GM18909 (cell line): ENCODE results near the gene SLC35B4.

ENCODE experiments used
- ATAC-seq: cut with Tn5 transposase; IDR thresholded peaks from one replicate; pipeline ENCODE4 v1.9.1; 2021; ENCODE audit warnings: mild to moderate bottlenecking; ENCODE audit not compliant: unreplicated experiment, poor library complexity

SLC35B4 gene

GRCh38 chr7:134333943-134334342 lies 17.2 kb upstream of the SLC35B4 start:
- no peak for ATAC-seq

GRCh38 chr7:134332892-134333291 lies 16.2 kb upstream of the SLC35B4 start:
- ATAC-seq, result no peak

- ATAC-seq, result no peak
Observed at GRCh38 chr7:134331393-134331792, 14.7 kb upstream of the SLC35B4 start.

DNA sequence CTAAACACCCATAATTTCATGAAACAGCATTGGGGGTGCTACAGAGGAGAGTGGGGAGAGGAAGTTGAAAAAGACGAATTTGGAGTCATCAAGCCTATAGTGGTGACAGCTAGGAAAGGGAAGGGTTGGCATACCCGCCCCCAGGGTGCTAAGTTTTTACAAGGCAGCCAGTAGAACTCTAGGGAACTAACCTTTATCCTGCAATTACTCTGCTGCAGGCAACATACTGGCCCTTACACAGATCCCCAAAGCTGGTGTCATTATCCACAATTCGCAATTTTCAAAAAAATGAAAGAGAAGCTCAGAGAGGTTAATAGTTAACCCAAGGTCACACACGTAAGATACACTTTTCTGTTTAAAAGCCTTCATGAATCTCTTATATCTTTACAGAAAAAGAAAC lies 14.2 kb upstream of the SLC35B4 start:
- ATAC-seq, result no peak

DNA sequence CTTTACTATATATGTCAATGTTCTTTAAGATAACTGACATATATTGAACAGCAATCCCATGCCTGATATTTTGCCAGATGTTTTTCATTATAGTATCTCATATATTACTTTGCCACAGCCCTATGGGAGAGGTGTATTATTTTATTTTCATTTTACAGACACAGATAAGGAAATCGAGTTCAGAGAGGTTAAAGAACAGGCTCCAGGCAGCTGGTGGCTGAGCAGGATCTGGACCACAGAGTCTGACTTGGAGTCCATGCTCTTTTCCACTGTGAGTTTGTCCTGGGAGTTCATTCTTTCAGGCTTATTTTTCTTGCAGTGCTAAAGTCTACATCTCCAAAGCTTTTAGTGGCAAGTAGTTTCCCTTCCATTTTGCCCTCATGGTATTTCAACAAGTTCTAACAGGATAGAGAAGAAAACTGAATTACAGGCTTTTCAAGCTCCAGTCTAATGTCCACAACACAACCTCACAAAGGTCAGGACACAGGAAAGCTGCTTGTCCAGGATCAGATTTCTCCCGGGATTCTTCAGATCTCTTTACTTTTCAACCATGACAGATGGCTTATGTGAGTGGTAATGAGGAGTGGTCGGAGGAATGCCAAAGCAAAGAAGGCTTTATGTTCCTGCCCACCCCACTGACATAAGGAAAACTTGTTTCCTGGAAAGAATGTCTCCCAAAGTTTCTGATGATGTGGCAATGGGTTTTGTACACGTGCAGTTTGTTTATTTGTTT lies 13.1 kb upstream of the SLC35B4 start:
- ATAC-seq, result no peak

DNA sequence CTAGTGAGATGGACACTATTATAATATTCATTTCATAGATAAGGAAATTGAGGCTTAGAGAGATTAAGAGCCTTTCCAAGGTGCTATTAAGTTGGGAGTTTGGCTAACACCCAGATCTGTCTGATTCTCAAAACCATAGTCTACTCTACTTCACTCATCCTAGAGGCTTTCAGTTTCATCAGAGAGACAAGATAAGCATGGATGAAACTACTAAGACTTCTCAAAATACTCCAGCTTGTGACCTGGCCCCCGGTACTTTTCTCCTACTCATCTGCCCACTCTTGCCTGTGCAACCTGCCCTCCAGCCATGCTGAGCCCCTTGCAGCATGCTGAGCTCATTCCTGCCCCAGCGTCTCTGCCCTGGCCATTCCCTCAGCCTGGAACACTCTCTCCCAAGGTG lies 12.2 kb upstream of the SLC35B4 start:
- ATAC-seq, result no peak

- peak; percentile 91 for ATAC-seq
Observed at GRCh38 chr7:134327896-134328295, 11.2 kb upstream of the SLC35B4 start.

DNA sequence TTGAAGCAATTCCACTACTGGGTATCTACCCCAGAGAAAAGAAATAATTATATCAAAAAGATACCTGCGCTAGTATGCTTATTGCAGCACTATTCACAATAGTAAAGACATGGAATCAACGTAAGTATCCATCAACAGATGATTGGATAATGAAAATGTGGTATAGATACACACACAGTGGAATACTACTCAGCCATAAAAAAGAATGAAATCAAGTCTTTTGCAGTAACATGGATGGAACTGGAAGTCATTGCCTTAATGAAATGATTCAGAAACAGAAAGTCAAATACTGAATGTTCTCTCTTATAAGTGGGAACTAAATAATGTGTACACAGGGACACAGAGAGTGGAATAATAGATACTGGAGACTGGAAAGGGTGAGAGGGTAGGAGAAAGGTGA lies 7.4 kb upstream of the SLC35B4 start:
- ATAC-seq, result no peak

DNA sequence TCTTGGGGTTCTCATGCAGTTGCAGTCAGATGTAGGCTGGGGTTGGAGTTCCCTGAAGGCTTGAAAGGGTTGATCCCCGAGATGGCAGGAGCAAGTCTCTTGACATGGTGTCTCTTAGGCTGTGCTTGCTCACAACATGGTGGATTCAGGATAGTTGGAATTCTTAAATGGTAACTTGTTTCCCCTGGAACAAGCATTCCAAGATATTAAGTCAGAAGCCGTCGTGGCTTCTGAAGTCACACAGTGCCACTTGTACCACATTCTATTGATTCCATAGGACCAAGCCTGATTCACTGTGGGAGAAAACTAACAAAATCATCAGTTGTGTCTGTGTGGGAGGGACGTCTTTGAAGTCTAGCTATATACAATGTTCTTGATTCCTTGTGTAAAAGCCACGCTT lies 3.5 kb upstream of the SLC35B4 start:
- ATAC-seq, result no peak

- ATAC-seq, result no peak
Observed at GRCh38 chr7:134318443-134318842, 1.7 kb upstream of the SLC35B4 start.

DNA sequence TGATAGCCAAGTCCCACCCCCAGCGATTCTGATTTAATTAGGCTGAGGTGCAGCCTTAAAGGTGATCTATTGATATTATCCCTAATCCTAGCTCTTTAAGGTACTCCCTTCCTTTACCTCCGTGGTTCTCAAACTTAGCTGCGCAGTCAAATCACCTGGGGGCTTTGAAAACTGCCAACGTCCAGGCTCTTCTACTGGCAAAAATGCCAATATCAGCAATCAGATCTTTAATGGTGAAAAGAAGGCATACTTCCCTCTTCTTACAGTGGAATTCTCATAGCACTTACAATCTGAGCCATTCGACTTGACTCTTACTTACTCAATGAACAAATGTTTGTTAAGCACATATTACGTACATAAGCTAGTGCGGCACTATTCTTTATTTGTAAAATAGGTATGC lies 704 bp upstream of the SLC35B4 start:
- ATAC-seq, result no peak

DNA sequence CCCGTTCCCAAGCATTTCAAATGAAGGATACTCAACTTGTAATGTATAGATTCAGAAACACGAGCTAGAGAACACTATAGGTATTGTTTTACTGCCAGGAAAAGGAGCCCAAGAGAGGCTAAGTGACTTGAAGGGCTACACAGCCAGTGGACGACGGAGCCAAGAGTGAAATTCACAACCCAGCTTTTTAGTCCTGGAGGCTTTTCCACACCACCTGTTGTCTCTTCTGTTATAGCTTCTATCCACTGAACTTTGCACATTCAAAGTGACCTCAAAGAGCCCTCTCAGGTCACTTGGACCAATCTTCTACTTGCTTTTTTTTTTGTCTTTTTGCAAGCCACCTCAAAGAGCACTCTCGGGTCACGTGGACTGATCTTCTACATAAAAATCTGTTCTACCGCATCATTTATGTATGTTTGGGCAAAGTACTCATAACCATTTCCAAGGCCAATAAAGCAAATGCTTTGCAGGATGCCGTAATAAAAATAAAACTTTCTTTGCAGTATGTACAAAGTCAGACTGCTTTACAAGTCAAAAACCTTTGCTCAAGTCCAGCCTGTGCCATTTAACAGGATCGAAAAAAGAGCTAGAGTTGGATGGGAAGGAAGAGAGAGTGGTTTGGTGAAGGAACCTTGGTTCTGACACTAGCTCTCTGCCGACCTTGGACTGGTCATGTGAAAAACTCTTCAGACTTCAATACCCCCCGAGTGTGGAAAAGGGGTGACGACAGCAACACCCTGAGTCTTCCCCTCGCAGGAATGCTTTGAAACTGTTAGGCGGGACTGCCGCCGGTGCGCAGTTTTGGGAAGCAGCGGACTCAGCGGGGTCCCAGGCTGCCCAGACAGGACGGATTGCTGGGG lies 821 bp downstream of the SLC35B4 start:
- no peak for ATAC-seq

- ATAC-seq, result no peak
Observed at GRCh38 chr7:134313543-134313942, 3.2 kb downstream of the SLC35B4 start.

DNA sequence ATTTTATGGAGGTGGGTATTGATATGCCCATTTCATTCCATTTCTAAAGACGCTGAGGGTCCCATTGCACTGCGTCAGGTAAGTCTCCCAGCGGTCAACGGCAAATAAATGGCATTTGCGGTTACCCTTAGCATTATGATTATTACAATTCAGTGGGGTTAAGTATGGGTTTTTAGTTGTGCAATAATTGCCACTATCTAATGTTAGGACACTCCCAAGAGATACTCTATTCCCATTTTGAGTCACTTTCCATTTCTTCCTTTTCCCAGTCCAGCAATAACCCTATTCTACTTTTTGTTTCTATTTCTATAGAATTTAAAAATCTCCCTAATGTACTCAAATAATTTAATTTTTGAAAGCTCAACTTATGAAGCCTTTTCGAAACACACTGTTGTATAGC lies 4.0 kb downstream of the SLC35B4 start:
- no peak for ATAC-seq

DNA sequence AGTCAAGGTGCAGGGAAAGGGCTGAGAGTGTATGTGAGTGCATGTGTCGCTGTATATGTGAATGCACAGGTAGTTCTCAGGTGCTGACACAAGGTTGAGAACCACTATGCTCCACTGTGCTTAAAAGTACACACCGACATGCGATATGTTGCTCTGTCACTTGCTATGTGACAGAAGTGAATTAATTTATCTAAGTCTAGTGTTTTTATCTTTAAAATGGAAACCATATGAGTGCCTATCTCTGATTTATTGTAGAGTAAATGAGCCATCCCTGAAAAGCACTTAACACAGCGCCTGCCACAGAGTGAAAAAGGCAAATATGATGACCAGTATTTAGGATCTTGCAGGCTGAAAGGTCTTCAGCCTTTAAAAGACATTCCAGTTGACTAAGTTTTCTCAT lies 4.9 kb downstream of the SLC35B4 start:
- ATAC-seq, result no peak

- ATAC-seq, result no peak
Observed at GRCh38 chr7:134308548-134308947, 8.2 kb downstream of the SLC35B4 start.

- no peak for ATAC-seq
Observed at GRCh38 chr7:134307320-134307719, 9.4 kb downstream of the SLC35B4 start.

DNA sequence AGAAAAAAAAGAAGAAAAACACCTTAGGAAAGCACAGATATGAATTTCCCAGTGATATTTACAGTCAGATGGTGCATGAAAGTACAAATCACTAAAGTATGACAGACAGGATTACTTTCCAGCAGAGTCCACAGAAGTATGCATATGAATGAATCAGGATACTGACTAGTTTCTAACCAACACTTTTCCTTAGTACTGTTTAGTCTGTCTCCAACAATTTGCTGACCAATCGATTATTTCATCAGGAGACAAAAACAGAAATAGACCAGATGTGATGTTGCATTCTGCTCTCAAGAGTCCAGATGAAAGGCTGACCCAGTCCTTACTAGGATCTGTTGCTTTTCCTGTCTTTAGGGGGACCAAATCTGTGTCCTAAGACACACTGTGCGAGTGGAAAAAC lies 14.6 kb downstream of the SLC35B4 start:
- ATAC-seq, result no peak

GRCh38 chr7:134301592-134301991 lies 15.1 kb downstream of the SLC35B4 start:
- ATAC-seq, result no peak

DNA sequence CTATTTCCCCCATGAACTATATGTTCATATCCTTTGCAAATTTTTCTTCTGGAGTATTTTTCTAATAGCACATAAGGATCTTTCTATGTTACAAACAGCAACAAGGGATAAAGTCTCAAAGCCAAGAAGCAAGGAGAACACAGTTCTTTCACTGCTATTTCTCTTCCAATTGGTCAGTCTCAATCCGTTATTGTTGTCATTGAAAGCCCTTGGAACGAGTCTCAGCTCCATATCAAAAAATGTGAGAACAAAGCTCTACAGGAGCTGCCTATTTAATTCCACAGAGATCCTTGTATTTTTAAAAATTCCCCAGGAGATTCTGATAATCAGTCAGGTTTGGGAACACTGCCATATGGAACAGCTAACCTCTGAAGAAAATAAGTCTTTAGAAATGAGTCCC lies 15.7 kb downstream of the SLC35B4 start:
- ATAC-seq, result no peak

DNA sequence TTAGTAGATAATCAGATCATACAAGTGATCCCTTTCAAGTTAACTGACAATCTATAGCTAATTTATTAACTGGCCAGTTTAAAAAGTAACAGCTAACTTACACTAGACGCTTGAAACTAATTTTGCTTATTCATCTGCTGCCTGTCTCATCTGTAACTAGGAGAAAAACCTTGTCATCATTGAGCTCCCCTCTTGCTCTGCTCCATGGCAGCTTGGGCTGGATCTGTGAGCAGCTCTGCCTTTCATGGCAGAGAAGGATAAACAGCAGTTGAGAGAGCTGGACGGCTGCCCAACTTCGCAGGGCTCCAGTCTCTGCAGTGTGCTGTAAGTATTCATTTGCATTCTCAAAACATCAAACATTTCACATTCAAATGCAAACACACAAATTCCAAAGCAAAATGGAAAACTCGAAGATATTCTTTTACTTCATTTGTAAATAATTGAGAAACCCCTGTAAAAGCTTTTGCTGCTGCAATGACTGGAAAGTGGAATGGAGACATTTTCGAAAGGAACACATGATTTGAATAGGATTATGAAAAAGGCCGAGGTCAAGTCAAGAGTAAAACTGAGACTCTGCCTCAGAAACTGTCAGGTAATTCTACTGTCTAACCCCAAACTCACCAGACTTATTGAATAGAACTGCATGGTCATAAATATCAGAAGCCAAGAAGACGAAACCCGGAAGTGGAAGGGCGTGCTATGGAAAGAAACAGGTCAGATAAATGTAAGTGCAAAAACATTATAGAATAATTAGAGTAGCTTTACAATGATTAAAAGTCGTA lies 17.6 kb downstream of the SLC35B4 start:
- peak; percentile 61 for ATAC-seq
